IMR-90 (cell line): ENCODE results near the gene CALY.

ENCODE experiments used
- CEBPB ChIP-seq: IDR thresholded peaks from 2 replicates; pipeline ENCODE4 v1.6.1; 2012; ENCODE audit warnings: low read depth, low read length, improper control_type of control experiment
- FOS ChIP-seq: fragments of 150-350 bp; IDR thresholded peaks from 2 replicates; pipeline ENCODE4 v1.6.1; 2016; ENCODE audit warnings: low read depth, low read length
- MXI1 ChIP-seq: IDR thresholded peaks from 2 replicates; pipeline ENCODE4 v1.6.1; 2012; ENCODE audit warnings: low read depth, mild to moderate bottlenecking, low read length, moderate library complexity, borderline replicate concordance
- POLR2A ChIP-seq: IDR thresholded peaks from 2 replicates; pipeline ENCODE4 v1.6.1; 2012; ENCODE audit warnings: mild to moderate bottlenecking, low read depth, low read length
- RFX5 ChIP-seq: IDR thresholded peaks from 2 replicates; pipeline ENCODE4 v1.8.0; 2012; ENCODE audit warnings: low read depth, mild to moderate bottlenecking, low read length, moderate library complexity
- TF ChIP-seq, protein P1 (sequence below): conservative IDR thresholded peaks from 2 replicates; pipeline ENCODE4 v1.5.1; 2012; ENCODE audit warnings: mild to moderate bottlenecking, low read depth, low read length, improper control_type of control experiment
- TF ChIP-seq, protein P2 (sequence below): fragments of 150-350 bp; IDR thresholded peaks from 2 replicates; pipeline ENCODE4 v1.6.1; 2017; ENCODE audit warnings: mild to moderate bottlenecking, antibody characterized with exemption, low read length, low read depth

DNA sequence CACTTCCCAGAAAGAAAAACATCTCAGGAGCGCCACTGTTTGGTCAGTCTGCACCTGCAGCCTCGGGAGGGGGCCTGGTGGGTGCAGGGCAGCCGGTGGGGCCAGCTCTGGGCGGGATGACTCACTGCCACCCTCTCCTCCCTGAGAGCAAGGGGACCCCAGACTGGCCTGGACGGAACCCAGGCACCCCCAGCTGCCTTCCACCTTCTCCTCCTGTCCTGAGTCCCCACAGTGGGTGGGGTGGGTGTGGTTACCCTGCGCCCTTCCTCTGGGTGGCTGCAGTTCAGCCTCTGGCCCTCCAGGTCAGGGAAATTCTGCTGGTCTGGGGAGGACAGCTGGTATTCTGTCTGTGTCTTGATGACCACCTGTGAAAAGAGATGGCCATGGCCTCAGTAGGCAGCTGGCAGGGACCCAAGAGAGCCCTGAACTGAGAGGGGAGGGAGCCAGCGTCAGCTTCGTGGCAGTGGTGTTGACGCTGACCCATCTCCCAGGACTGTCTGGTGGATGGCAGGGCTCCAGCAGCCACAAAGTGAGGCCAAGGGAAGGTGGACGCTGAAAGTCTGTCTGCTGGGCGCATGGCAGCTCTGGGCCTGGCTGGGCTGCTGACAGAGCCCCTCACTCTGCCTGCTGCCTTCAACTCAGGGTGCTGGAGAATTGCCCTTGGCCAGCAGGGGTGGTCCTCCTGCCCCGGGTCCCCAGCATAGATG lies 8.9 kb downstream of the CALY start:
- TF ChIP-seq, protein P1, sequence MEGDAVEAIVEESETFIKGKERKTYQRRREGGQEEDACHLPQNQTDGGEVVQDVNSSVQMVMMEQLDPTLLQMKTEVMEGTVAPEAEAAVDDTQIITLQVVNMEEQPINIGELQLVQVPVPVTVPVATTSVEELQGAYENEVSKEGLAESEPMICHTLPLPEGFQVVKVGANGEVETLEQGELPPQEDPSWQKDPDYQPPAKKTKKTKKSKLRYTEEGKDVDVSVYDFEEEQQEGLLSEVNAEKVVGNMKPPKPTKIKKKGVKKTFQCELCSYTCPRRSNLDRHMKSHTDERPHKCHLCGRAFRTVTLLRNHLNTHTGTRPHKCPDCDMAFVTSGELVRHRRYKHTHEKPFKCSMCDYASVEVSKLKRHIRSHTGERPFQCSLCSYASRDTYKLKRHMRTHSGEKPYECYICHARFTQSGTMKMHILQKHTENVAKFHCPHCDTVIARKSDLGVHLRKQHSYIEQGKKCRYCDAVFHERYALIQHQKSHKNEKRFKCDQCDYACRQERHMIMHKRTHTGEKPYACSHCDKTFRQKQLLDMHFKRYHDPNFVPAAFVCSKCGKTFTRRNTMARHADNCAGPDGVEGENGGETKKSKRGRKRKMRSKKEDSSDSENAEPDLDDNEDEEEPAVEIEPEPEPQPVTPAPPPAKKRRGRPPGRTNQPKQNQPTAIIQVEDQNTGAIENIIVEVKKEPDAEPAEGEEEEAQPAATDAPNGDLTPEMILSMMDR: no peak
- TF ChIP-seq POLR2A (no peak), MXI1 (no peak), FOS (no peak), RFX5 (no peak), CEBPB (no peak)
- TF ChIP-seq, protein P2, sequence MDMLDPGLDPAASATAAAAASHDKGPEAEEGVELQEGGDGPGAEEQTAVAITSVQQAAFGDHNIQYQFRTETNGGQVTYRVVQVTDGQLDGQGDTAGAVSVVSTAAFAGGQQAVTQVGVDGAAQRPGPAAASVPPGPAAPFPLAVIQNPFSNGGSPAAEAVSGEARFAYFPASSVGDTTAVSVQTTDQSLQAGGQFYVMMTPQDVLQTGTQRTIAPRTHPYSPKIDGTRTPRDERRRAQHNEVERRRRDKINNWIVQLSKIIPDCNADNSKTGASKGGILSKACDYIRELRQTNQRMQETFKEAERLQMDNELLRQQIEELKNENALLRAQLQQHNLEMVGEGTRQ: no peak
